Psoas muscle (tissue), 8 donors: Measurements from ENCODE around the gene CCDC92. TPM values are rescaled to one million over a fixed set of nuclear protein-coding genes. Genes with fewer than 3 reads are reported as not detected.

ENCODE experiments used
- ATAC-seq, 4 donors: fragments of 200-7000 bp; cut with Tn5 transposase; one replicate each; pipeline ENCODE4 v1.9.1; 2020; ENCODE audit warnings: moderate library complexity in 3 of 4, mild to moderate bottlenecking in 2 of 4
- DNase-seq, 2 donors: peaks; one replicate each; pipeline ENCODE4 v3.0.0-alpha.2; 2020
- H3K27ac ChIP-seq: fragments of 200-600 bp; one replicate; pipeline ENCODE4 v1.8.0; 2022
- H3K27me3 ChIP-seq, 3 donors: fragments of 200-600 bp in 1 of 3; one replicate each; pipeline versions ENCODE4 v1.6.1 to v1.8.0; 2013 to 2022; ENCODE audit warnings: low read length in 2 of 3, mild to moderate bottlenecking in 2 of 3, moderate library complexity in 1 of 3; ENCODE audit not compliant: insufficient read depth in 3 of 3
- H3K36me3 ChIP-seq, 2 donors: fragments of 200-600 bp in 1 of 2; one replicate each; pipeline versions ENCODE4 v1.6.1 to v1.8.0; 2013 to 2022; ENCODE audit warnings: low read depth in 1 of 2, mild to moderate bottlenecking in 1 of 2, moderate library complexity in 1 of 2; ENCODE audit not compliant: insufficient read depth in 1 of 2
- H3K4me1 ChIP-seq: fragments of 200-600 bp; one replicate; pipeline ENCODE4 v1.8.0; 2022
- H3K4me3 ChIP-seq: fragments of 200-600 bp; one replicate; pipeline ENCODE4 v1.8.0; 2022; ENCODE audit warnings: mild to moderate bottlenecking
- H3K9me3 ChIP-seq: fragments of 200-600 bp; one replicate; pipeline ENCODE4 v1.8.0; 2022
- CTCF ChIP-seq: fragments of 200-600 bp; IDR thresholded peaks from one replicate; pipeline ENCODE4 v1.8.0; 2022; ENCODE audit warnings: antibody characterized with exemption
- WGBS, 3 donors: extraction: QIAGEN DNeasy Blood & Tissue Kit; methylation state at CpG; one replicate each; pipeline versions ENCODE4 v1.1.6 to v1.1.7; 2013; 5-methylcytosine and 5-hydroxymethylcytosine counted together
- intact Hi-C, 2 donors: fragments of 100-400 bp; cut with DNase I; formaldehyde crosslinking; loops; one replicate each; pipeline versions ENCODE4 v1.11.0 to v1.14.2; 2022
- polyA plus RNA-seq, 3 donors: library from polyadenylated mRNA; stranded (reverse); fragments of 200-250 nt; gene quantifications; one replicate each; pipeline ENCODE4 v1.2.3, GENCODE V29; 2013
- total RNA-seq, 4 donors: library from RNA; stranded (reverse); fragmentation: NEBNext Ultra II Directional in 2 of 4; extraction: Animal tissue kit (Norgen Biotek cat#: 25700) in 2 of 4; gene quantifications; one replicate each; pipeline versions ENCODE4 v1.2.1 to v1.2.4, GENCODE V29; 2021 to 2023
- donor health status: healthy with polysubstance abuse.
- donor health status: DM: no; HTN: no; CAD: no; lungs with moderate emphysema.
- donor health status: Bipolar disorder and iron deficiency.
- donor health status: healthy.
- donor health status: DM: yes; HTN: yes; CAD: no.
- donor health status: DM: no; HTN: no; CAD: no.
- donor health status: DM: no; HTN: no; CAD: no.
- donor health status: DM: yes; HTN: yes; CAD: no.

CCDC92 gene
- total and polyA plus RNA-seq, 7 donors = 27.9 to 83.2 (median 41.1) TPM

GRCh38 chr12:123944696-123945095 lies 27.9 kb downstream of the CCDC92 start:
- DNase-seq = no peak
- no peak for TF ChIP-seq CTCF
- H3K27me3 ChIP-seq = no peaks in the 10 kb centered on the region
- H3K9me3 ChIP-seq = no peaks in the 10 kb centered on the region
- no peaks in the 10 kb centered on the region for H3K4me1 ChIP-seq
- no peak overlapping the region for H3K27ac ChIP-seq
- H3K4me3 ChIP-seq = no peak overlapping the region
- ATAC-seq = no peak
- 76 to 86% (median 80%) methylated on average over 10 of the region's 10 CpGs for WGBS, 3 donors
- intact Hi-C loops = no loop called here
- H3K36me3 ChIP-seq = peaks cover 4 to 48% of the 10 kb centered on the region in 2 donors

GRCh38 chr12:123943816-123944215 lies 28.8 kb downstream of the CCDC92 start:
- DNase-seq (no peak), ATAC-seq (no peak)
- H3K9me3 ChIP-seq = no peaks in the 10 kb centered on the region
- 81 to 90% (median 82%) methylated on average over 5 of the region's 5 CpGs for WGBS, 3 donors
- peaks cover 4 to 53% of the 10 kb centered on the region in 2 donors for H3K36me3 ChIP-seq
- no peaks in the 10 kb centered on the region for H3K4me1 ChIP-seq
- H3K4me3 ChIP-seq = no peak overlapping the region
- no peaks in the 10 kb centered on the region for H3K27me3 ChIP-seq
- intact Hi-C loops = no loop called here
- no peak for TF ChIP-seq CTCF
- no peak overlapping the region for H3K27ac ChIP-seq

- H3K4me1 ChIP-seq = no peaks in the 10 kb centered on the region
- no peak overlapping the region for H3K4me3 ChIP-seq
- ATAC-seq (no peak), DNase-seq (no peak)
- H3K36me3 ChIP-seq = peaks cover 4 to 53% of the 10 kb centered on the region in 2 donors
- 88 to 92% (median 89%) methylated on average over 16 of the region's 16 CpGs for WGBS, 3 donors
- intact Hi-C loops = no loop called here
- no peaks in the 10 kb centered on the region for H3K27me3 ChIP-seq
- no peak for TF ChIP-seq CTCF
- H3K27ac ChIP-seq = no peak overlapping the region
- H3K9me3 ChIP-seq = no peaks in the 10 kb centered on the region
These were observed 29.6 kb downstream of the CCDC92 start for GRCh38 chr12:123942911-123943648.

GRCh38 chr12:123942238-123942653 lies 30.4 kb downstream of the CCDC92 start:
- no peak overlapping the region for H3K27ac ChIP-seq
- WGBS, 3 donors = 83 to 87% (median 85%) methylated on average over 10 of the region's 10 CpGs
- no peak for TF ChIP-seq CTCF
- peaks cover 4 to 62% of the 10 kb centered on the region in 2 donors for H3K36me3 ChIP-seq
- intact Hi-C loops = no loop called here
- DNase-seq = no peak
- no peaks in the 10 kb centered on the region for H3K9me3 ChIP-seq
- ATAC-seq = no peak
- no peaks in the 10 kb centered on the region for H3K4me1 ChIP-seq
- no peaks in the 10 kb centered on the region for H3K27me3 ChIP-seq
- no peak overlapping the region for H3K4me3 ChIP-seq
